WERI-Rb-1 (cell line): ENCODE results near the gene PTK6.

ENCODE experiments used
- DNase-seq: peaks from one replicate; pipeline ENCODE4 v3.0.0-alpha.2; 2020
- H3K27ac ChIP-seq: fragments of 250-450 bp; sonication (Bioruptor Pico); 2 replicates; pipeline ENCODE4 v1.5.1; 2020; ENCODE audit warnings: mild to moderate bottlenecking, moderate library complexity
- H3K27me3 ChIP-seq: fragments of 250-450 bp; sonication (Bioruptor Pico); 2 replicates; pipeline ENCODE4 v1.5.1; 2021; ENCODE audit warnings: mild to moderate bottlenecking, low read depth, moderate library complexity; ENCODE audit not compliant: insufficient read depth, severe bottlenecking
- H3K36me3 ChIP-seq: fragments of 250-450 bp; sonication (Bioruptor Pico); 2 replicates; pipeline ENCODE4 v1.5.1; 2020; ENCODE audit warnings: mild to moderate bottlenecking, moderate library complexity
- H3K4me3 ChIP-seq: 2 replicates; pipeline ENCODE4 v1.5.1; 2011; ENCODE audit warnings: low read depth, mild to moderate bottlenecking, control low read depth, low read length
- H3K9me3 ChIP-seq: fragments of 250-450 bp; sonication (Bioruptor Pico); 2 replicates; pipeline ENCODE4 v1.5.1; 2021; ENCODE audit warnings: mild to moderate bottlenecking, moderate library complexity; ENCODE audit not compliant: severe bottlenecking
- CTCF ChIP-seq: IDR thresholded peaks from 2 replicates; pipeline ENCODE4 v1.5.1; 2011; ENCODE audit warnings: low read depth, mild to moderate bottlenecking, control low read depth, inconsistent platforms, low read length

The PTK6 gene

GRCh38 chr20:63566395-63567135, 29.4 kb upstream of the PTK6 start:
- Histone ChIP-seq H3K27me3 (no peaks in the 10 kb centered on the region), H3K36me3 (no peaks in the 10 kb centered on the region; the same call in none of the 2 replicates)
- TF ChIP-seq CTCF = no peak

GRCh38 chr20:63565699-63566335, 28.6 kb upstream of the PTK6 start:
- TF ChIP-seq CTCF = no peak
- H3K4me3 ChIP-seq = no peak overlapping the region
- H3K27me3 ChIP-seq = no peaks in the 10 kb centered on the region
- no peaks in the 10 kb centered on the region; the same call in none of the 2 replicates for H3K36me3 ChIP-seq
- DNase-seq = no peak
- H3K9me3 ChIP-seq = no peaks in the 10 kb centered on the region
- no peak overlapping the region for H3K27ac ChIP-seq

More at GRCh38 chr20:63566395-63567135, 29.4 kb upstream of the PTK6 start:
- DNase-seq = no peak
- H3K4me3 ChIP-seq = no peak overlapping the region
- no peaks in the 10 kb centered on the region for H3K9me3 ChIP-seq
- no peak overlapping the region for H3K27ac ChIP-seq

- H3K27me3 ChIP-seq = no peaks in the 10 kb centered on the region
- H3K36me3 ChIP-seq = no peaks in the 10 kb centered on the region; the same call in none of the 2 replicates
- no peak for TF ChIP-seq CTCF
- no peak overlapping the region for H3K4me3 ChIP-seq
- H3K27ac ChIP-seq = no peak overlapping the region
- no peaks in the 10 kb centered on the region for H3K9me3 ChIP-seq
- DNase-seq = no peak
Measured at GRCh38 chr20:63565021-63565698, 28.0 kb upstream of the PTK6 start.

- Histone ChIP-seq H3K4me3 (no peak overlapping the region), H3K27ac (no peak overlapping the region), H3K36me3 (no peaks in the 10 kb centered on the region; the same call in none of the 2 replicates), H3K27me3 (no peaks in the 10 kb centered on the region), H3K9me3 (no peaks in the 10 kb centered on the region)
- TF ChIP-seq CTCF = no peak
- DNase-seq = no peak
Measured at GRCh38 chr20:63564036-63564810, 27.0 kb upstream of the PTK6 start.

- H3K27ac ChIP-seq = no peak overlapping the region
- H3K4me3 ChIP-seq = no peak overlapping the region
- H3K9me3 ChIP-seq = no peaks in the 10 kb centered on the region
- DNase-seq = no peak
- no peaks in the 10 kb centered on the region for H3K27me3 ChIP-seq
- no peaks in the 10 kb centered on the region; the same call in none of the 2 replicates for H3K36me3 ChIP-seq
- TF ChIP-seq CTCF = no peak
Measured at GRCh38 chr20:63563225-63563935, 26.2 kb upstream of the PTK6 start.
